Embryonic facial prominence (tissue), 1 donor: ENCODE measurements around the gene BMP6.

ENCODE experiments used
- DNase-seq: peaks from one replicate; pipeline ENCODE4 v3.0.0-alpha.2; 2016; ENCODE audit errors: extremely low spot score

Gene BMP6

GRCh38 chr6:7725849-7726415, at the start of gene BMP6:
Gene BMP6, plus strand, starts transcription at chr6:7726099. Its CDS starts 857 bp downstream, at chr6:7726956.
- DNase-seq = peak; percentile 63

- DNase-seq = no peak
Measured at GRCh38 chr6:7677229-7677628, 48.7 kb upstream of the BMP6 start.

DNA sequence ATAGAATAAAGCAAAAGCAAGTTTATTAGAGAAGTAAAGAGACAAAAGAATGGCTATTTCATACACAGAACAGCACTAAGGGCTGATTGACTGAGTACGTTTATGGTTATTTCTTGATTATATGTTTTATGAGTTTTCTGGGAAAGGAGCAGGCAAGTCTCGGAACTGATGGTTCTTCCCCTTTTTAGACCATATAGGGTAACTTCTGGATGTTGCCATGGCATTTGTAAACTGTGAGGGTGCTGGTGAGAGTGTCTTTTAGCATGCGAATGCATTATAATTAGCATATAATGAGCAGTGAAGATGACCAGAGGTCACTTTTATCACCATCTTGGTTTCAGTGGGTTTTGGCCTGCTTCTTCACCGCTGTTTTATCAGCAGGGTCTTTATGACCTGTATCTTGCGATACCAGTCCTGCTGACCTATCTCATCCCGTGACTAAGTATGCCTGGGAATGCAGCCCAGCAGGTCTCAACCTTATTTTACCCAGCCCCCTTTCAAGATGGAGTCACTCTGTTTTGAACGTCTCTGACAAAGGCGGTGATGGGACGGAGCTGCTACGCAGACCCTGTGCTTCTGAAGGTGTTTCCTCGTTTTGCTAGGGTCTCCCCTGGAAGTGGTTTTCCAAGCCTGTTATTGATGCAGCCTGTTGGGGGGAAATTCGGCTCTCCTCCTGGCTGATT, 45.4 kb upstream of the BMP6 start:
- no peak for DNase-seq

DNA sequence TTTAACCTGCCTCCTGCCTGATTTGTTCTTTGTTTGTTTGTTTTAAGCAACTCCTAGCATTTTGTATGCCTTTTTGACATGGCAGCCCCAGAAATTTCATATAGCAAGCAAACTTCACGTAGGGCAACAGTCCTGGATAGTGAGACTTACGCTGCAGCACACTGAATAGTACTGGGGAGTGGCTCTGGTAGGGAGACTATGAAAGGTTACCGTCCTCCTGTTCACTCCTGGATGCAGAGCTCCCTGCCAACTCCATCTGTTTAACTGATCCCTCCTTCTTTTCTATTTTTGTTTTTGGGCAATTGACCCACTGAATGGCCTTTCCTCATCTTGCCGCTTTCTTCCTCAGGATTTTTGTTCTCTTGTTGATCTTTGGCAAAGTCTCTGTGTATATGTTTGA, 44.5 kb upstream of the BMP6 start:
- DNase-seq = no peak

DNA sequence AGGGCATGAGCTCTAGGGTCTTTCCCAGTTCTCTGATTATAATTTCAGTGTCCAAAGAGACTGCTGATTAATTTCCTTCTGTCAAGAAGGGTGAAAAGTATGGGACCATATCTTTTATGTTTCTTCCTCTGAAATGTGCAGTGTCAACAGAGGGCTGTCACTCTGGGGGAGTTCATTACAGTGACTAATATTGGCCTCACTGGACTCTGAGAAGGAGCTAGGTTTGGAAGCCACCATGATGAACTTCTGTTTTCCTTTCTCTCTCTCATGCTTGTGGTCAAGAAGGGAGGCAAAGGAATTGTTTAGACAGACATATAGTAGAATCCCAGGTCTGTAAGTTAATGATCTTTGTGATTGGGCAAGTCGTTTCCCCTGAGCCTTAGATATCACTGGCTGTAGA, 41.8 kb upstream of the BMP6 start:
- DNase-seq = no peak

DNA sequence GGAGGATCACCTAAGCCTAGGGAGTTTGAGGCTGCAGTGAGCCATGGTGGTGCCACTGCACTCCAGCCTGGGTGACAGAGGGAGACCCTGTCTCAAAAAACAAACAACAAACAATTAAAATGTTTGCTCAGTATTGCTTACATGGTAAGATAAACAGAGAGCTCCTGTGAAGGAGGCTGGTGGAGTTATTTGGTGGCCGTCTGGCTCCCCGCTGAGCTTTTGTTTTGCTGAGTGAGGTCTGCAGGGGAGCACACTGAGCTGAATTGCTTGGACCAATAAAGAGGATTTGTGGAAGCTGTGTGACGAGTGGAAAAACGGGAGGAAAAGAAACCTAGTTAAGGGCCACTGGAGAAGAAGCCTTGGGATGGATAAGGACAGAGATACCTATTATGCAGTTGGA, 41.1 kb upstream of the BMP6 start:
- DNase-seq = no peak

DNA sequence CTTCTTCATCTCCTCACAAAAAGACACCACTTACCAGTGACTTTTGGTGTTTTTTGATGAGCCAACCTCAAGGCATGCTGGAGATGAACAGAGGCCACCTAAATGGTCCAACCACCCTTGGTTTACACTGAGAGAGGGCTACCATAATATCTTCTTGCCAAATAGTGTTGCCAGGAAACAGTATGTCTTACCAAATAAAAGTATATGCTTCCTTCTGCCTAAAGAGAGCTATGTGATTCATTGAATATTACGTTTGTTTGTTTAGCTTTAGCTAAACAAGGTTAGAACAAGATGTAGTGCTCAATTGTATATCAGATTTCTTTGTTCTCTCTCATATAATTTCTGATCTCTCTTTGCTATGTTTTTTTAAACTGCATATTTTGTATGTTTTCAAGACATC, 40.6 kb upstream of the BMP6 start:
- DNase-seq = no peak

GRCh38 chr6:7687145-7688111, 38.5 kb upstream of the BMP6 start:
- no peak for DNase-seq

DNA sequence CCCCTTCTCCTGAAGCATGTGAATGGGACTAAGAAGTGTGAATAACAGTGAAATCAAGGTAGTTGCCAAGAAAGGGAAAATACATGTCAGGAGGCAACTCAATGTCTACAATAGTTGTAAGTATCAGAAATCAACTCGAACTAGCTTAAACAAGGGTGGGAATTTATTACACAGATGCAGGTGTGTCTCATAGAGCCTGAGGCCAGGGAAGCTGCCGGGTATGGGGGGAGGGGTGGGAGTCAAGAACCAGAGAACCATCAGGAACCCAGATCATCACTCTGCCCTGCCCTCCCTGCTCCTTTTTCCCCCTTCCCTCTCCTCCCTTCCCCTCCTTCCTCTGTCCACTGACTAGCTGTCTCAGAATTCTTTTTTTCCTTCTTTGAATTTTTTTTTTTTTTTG, 34.9 kb upstream of the BMP6 start:
- DNase-seq = no peak

DNA sequence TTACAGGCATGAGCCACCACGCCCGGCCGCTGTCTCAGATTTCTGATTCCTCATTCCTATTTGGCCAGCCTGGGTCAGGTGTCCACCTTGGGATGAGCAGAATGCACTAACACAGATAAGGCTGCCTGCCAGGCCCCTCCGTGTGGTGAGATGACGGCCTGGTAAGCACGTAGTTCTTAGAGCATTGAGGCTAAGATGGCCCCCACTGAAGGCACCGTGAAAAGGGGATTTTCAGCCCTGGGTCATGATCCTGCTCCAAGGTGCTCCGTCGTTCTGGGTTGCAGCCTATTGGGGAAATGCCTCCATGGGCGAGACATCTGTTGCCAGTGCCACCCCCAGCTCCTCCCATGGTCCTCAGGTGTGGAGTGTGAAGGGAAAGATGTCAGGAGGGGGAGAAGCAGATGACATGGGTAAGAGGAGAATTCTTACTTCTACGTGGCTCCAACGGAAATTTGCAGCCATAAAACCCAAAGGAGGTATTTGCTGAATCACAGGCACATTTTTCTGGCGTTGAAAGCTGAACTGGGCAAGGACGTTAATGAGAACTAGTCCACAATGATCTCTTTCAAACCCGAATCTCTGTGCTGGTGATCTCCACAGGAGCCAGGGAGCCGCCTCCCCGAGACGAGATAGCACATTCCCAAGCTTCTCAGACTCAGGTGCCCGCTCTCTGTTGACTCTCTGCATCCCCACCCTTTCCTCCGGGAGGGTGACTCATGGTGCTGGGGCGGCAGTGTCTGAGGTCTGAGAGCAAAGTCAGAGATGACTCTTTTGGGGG, 34.0 kb upstream of the BMP6 start:
- no peak for DNase-seq

DNA sequence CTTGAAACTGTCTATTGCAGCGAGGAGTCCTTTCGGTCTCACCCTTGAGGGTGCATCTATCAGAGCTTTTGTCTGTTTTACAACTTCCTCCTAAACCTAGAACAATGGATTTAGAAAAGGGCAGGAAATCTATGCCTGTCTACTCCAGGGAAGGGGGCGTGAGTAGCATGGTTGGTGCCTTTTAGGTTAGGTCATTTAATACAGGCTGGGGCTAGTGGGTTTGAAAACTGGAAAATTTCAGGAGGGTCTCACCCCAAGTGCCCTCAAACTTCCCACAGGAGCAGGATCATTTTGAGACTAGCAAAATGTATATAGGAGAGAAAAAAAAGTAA, 33.5 kb upstream of the BMP6 start:
- no peak for DNase-seq

- no peak for DNase-seq
Measured at GRCh38 chr6:7693827-7694226, 32.1 kb upstream of the BMP6 start.

- DNase-seq = no peak
Measured at GRCh38 chr6:7696061-7696460, 29.8 kb upstream of the BMP6 start.

DNA sequence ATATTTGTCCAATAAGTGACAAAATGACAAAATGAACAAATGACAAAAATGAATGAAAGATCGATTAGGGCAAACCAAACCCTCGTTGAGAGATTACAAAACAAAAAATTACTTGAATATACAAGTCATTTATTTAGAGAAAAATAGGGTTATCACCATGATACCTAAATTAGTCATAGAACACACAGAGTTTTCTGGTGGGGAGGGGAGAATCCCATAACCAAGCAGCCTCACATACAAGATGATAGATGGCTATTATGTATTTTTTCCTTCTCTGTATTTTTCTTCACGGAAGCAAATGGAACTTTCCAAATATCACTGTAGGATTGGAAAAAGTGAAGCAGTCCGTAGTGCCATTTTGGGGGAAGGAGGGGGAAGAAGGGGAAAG, 28.5 kb upstream of the BMP6 start:
- DNase-seq = no peak

DNA sequence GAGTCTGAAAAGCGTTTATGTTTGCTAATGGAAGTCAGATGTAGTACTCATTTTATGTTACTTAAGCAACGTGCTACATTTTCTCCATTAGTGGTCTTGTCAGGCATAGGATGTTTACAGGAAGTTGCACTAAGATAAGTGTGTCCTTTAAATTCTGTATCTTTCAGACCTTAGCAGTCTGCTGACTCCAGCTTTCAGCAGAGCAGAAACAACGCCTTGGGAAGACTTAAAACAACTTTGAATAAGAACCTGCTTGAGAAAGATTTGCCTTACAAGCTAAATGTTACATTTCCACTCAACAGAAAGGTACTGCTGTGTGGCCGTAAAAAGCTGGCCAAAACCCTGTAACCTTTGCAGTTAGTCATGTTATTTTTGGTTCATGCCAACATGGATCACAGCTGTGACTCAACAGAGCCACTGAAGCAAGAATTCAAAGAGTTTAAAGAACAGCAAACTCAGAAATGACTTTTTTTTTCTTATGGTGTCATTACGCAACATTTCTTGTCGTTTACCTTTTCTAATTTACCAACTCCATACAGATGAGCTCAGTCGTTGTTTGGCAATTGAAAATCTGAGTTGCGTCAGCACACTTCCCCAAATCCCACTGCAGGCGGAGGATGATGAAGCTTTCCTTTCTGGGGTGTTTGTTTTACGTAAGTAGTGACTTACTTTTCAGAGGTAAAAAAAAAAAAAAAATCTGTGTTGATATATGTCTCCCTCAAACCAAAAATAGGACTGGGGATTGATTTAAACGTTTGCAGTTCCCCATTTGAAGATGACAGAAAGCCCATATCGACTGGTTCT, 27.9 kb upstream of the BMP6 start:
- DNase-seq = peak; percentile 18

DNA sequence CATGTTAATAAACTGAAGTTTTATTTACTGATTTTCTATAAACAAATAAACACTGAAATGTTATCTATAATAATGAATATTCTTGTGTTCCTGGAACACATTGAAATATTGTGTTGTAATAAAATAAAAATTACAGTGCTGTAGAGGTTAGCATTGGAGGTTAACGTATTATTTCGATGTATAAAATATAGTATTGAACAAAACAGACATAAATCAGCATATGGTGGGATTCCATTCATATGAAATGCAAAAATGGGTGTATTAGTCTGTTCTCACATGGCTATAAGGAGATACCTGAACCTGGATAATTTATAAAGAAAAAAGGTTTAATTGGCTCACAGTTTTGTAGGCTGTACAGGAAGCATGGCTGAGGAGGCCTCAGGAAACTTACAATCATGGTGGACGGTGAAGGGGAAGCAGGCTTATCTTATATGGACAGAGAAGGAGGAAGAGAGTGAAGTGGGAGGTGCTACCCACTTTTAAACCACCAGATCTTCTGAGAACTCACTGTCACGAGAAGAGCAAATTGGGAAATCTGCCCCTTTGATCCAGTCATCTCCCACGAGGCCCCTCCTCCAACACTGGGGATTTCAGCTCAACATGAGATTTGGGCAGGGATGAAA, 24.6 kb upstream of the BMP6 start:
- DNase-seq = no peak

- DNase-seq = no peak
Measured at GRCh38 chr6:7703148-7703680, 22.7 kb upstream of the BMP6 start.

- DNase-seq = no peak
Measured at GRCh38 chr6:7705483-7705882, 20.4 kb upstream of the BMP6 start.

DNA sequence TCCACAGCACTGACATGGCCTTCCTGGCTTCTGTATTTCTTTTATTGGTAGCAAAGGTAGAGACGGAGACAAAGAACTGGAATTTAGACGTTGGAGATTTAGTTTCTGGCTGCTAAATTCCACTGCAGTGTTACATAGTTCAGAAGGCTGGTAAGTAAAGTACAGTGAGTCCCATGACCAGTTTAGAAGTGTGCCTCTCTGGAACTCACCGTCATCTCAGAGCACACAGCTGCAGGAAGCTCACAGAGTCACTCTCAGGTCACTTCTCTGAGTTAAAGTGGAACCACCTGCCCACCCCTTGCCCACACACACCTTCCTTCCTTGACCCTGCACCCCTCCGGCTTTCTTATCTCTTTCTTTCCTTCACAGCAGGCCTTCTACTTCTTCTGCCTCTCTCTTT, 19.6 kb upstream of the BMP6 start:
- no peak for DNase-seq

- DNase-seq = no peak
Measured at GRCh38 chr6:7707787-7708186, 18.1 kb upstream of the BMP6 start.
